ENCODE results near the gene AKT3.

Gene AKT3

GRCh38 chr1:243557866-243558265, 292.2 kb downstream of the AKT3 start:
- no peak for TF ChIP-seq CTCF (conservative IDR thresholded peaks at IDR 0.05; ENCODE audit: control insufficient read depth, insufficient read depth, low read depth, low read length)
- DNase-seq (ENCODE audit: low read depth), result no peak
- no peak overlapping the region for H3K4me3 ChIP-seq (ENCODE audit: control insufficient read depth, low read depth, low read length)

- no peak for DNase-seq (ENCODE audit: low read depth)
- no peak overlapping the region for H3K4me3 ChIP-seq (ENCODE audit: control insufficient read depth, low read depth, low read length)
- no peak for TF ChIP-seq CTCF (conservative IDR thresholded peaks at IDR 0.05; ENCODE audit: control insufficient read depth, insufficient read depth, low read depth, low read length)
Observed at GRCh38 chr1:243554686-243555085, 295.4 kb downstream of the AKT3 start.

- no peak for TF ChIP-seq CTCF (conservative IDR thresholded peaks at IDR 0.05; ENCODE audit: control insufficient read depth, insufficient read depth, low read depth, low read length)
- DNase-seq (ENCODE audit: low read depth), result no peak
- H3K4me3 ChIP-seq (ENCODE audit: control insufficient read depth, low read depth, low read length), result no peak overlapping the region
Observed at GRCh38 chr1:243553090-243553489, 297.0 kb downstream of the AKT3 start.

DNA sequence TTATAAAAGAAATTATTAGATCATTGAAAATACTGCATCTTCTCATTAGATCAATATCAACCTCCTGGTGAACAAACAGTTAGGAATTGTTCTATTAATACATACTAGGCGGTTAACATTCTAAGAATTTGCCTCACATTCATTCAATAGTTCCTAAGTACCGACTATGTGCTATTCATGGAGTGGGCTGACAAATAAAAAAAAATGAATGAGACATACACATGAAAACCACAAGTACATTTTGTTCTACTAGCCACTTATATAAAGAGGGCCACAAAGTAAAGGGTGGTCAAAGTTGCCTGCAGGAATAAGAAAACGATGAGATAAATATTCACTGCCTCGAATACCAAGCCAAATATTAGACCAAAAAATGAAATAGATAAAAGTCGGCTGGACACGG, 299.8 kb downstream of the AKT3 start:
- DNase-seq (ENCODE audit: low read depth), result peak; percentile 90
- no peak overlapping the region for H3K4me3 ChIP-seq (ENCODE audit: control insufficient read depth, low read depth, low read length)
- no peak for TF ChIP-seq CTCF (conservative IDR thresholded peaks at IDR 0.05; ENCODE audit: control insufficient read depth, insufficient read depth, low read depth, low read length)

GRCh38 chr1:243549791-243550190, 300.3 kb downstream of the AKT3 start:
- no peak for TF ChIP-seq CTCF (conservative IDR thresholded peaks at IDR 0.05; ENCODE audit: control insufficient read depth, insufficient read depth, low read depth, low read length)
- H3K4me3 ChIP-seq (ENCODE audit: control insufficient read depth, low read depth, low read length), result no peak overlapping the region
- DNase-seq (ENCODE audit: low read depth), result peak; percentile 35

GRCh38 chr1:243549108-243549507, 300.9 kb downstream of the AKT3 start:
- TF ChIP-seq CTCF (conservative IDR thresholded peaks at IDR 0.05; ENCODE audit: control insufficient read depth, insufficient read depth, low read depth, low read length), result no peak
- H3K4me3 ChIP-seq (ENCODE audit: control insufficient read depth, low read depth, low read length), result no peak overlapping the region
- DNase-seq (ENCODE audit: low read depth), result peak; percentile 80

DNA sequence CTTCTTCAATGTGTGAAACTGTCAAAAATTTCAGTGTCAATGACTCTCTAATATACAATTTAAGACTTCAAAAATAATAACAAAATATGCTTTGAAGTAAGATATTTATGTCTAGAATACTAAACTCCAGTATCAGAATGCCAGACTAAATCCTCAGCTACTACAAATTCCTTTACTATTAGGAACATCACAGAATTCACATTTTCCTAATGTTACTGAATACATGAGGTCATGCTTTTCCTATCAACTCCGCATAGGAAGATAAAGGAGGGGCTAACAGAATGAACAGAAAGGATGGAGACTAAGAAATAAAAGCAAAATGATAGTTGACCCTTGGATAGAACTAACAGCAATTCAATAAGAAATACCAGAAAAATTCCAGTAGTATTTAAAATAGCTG, 301.5 kb downstream of the AKT3 start:
- no peak for TF ChIP-seq CTCF (conservative IDR thresholded peaks at IDR 0.05; ENCODE audit: control insufficient read depth, insufficient read depth, low read depth, low read length)
- no peak overlapping the region for H3K4me3 ChIP-seq (ENCODE audit: control insufficient read depth, low read depth, low read length)
- no peak for DNase-seq (ENCODE audit: low read depth)

Data from fibroblast of mammary gland (primary cell).